B cell (primary cell): ENCODE data around the gene ANKRD29. TPM values are rescaled to one million over a fixed set of nuclear protein-coding genes. Genes with fewer than 3 reads are reported as not detected.

Experiments used
- ATAC-seq: fragments of 200-7000 bp; cut with Tn5 transposase; one replicate; pipeline ENCODE4 v1.10.0; 2021; ENCODE audit warnings: low read depth, mild to moderate bottlenecking, moderate number of reproducible peaks, moderate library complexity
- CTCF ChIA-PET: fragments of 350-600 bp; sonication (Branson Sonifier 250); formaldehyde crosslinking; loops from one replicate; lab custom pipeline; 2021; ENCODE audit warnings: antibody characterized with exemption, inconsistent platforms; lab: Charles Lee
- POLR2A ChIA-PET: fragments of 350-600 bp; sonication (Branson Sonifier 250); formaldehyde crosslinking; loops from one replicate; lab custom pipeline; 2021; ENCODE audit warnings: antibody characterized with exemption; lab: Charles Lee
- DNase-seq: peaks from one replicate; pipeline ENCODE4 v3.0.0; 2013
- H2AFZ ChIP-seq: 2 replicates; pipeline ENCODE4 v1.6.1; 2012; ENCODE audit warnings: mild to moderate bottlenecking, low read depth, low read length; ENCODE audit not compliant: insufficient read depth, poor library complexity, severe bottlenecking
- H3K27ac ChIP-seq, 2 donors: 1 replicate in 1 of 2; 2 replicates in 1 of 2; pipeline ENCODE4 v1.5.1; 2012 to 2013; ENCODE audit warnings: low read length in 2 of 2, mild to moderate bottlenecking in 2 of 2, moderate library complexity in 1 of 2
- H3K27me3 ChIP-seq, 4 experiments: fragments of 200-600 bp in 1 of 4; sonication (generic) in 1 of 4; replicated peaks in 1 of 4; 1 replicate in 2 of 4; 2 replicates in 2 of 4; pipeline versions ENCODE4 v1.6.1 to v1.7.0; 2013 to 2016; ENCODE audit warnings: low read length in 3 of 4, mild to moderate bottlenecking in 2 of 4, mixed read lengths in 1 of 4, moderate library complexity in 1 of 4; ENCODE audit not compliant: insufficient read depth in 4 of 4, control insufficient read depth in 3 of 4; ENCODE audit errors: control extremely low read depth in 1 of 4
- H3K36me3 ChIP-seq, 2 experiments: replicated peaks in 1 of 2; 1 replicate in 1 of 2; 2 replicates in 1 of 2; pipeline versions ENCODE4 v1.6.1 to v1.7.1; 2013; ENCODE audit warnings: low read length in 1 of 2; ENCODE audit not compliant: insufficient read depth in 2 of 2, control insufficient read depth in 1 of 2; ENCODE audit errors: control extremely low read depth in 1 of 2, extremely low read depth in 1 of 2
- H3K4me1 ChIP-seq, 2 donors: fragments of 200-600 bp in 1 of 2; sonication (generic) in 1 of 2; 1 replicate in 1 of 2; 2 replicates in 1 of 2; pipeline versions ENCODE4 v1.5.1 to v1.6.1; 2013 to 2017; ENCODE audit warnings: low read length in 2 of 2; ENCODE audit not compliant: control insufficient read depth in 2 of 2, insufficient read depth in 2 of 2
- H3K4me2 ChIP-seq: replicated peaks from 2 replicates; pipeline ENCODE3; 2012; ENCODE audit warnings: mild to moderate bottlenecking, low read depth, low read length; ENCODE audit not compliant: poor library complexity, severe bottlenecking
- H3K4me3 ChIP-seq, 5 experiments: fragments of 200-600 bp in 1 of 5; sonication (generic) in 1 of 5; 1 replicate in 3 of 5; 2 replicates in 2 of 5; pipeline versions ENCODE4 v1.5.1 to v1.7.0; 2011 to 2016; ENCODE audit warnings: low read length in 4 of 5, mild to moderate bottlenecking in 4 of 5, low read depth in 2 of 5, control low read depth in 1 of 5, moderate library complexity in 1 of 5; ENCODE audit not compliant: insufficient read depth in 1 of 5; ENCODE audit errors: control extremely low read depth in 1 of 5, extremely low read depth in 1 of 5
- H3K79me2 ChIP-seq: fragments of 200-600 bp; sonication (generic); one replicate; pipeline ENCODE4 v1.6.0; 2016; ENCODE audit warnings: low read length; ENCODE audit not compliant: control insufficient read depth, insufficient read depth
- H3K9ac ChIP-seq: fragments of 200-600 bp; sonication (generic); 2 replicates; pipeline ENCODE4 v1.6.1; 2017; ENCODE audit warnings: mild to moderate bottlenecking, low read length, moderate library complexity
- H3K9me3 ChIP-seq, 3 donors: one replicate each; pipeline versions ENCODE4 v1.6.1 to v1.7.1; 2013; ENCODE audit warnings: low read length in 2 of 3; ENCODE audit not compliant: control insufficient read depth in 2 of 3, insufficient read depth in 1 of 3; ENCODE audit errors: control extremely low read depth in 1 of 3
- H4K20me1 ChIP-seq: 2 replicates; pipeline ENCODE4 v1.6.0; 2012; ENCODE audit warnings: mild to moderate bottlenecking, low read length; ENCODE audit not compliant: insufficient read depth, control insufficient read depth, poor library complexity, severe bottlenecking
- H3K27ac Mint-ChIP-seq: one replicate; pipeline ENCODE4 v1.8.0; 2021; ENCODE audit warnings: mixed read lengths
- H3K27me3 Mint-ChIP-seq: one replicate; pipeline ENCODE4 v1.8.0; 2021; ENCODE audit warnings: mixed read lengths
- H3K4me1 Mint-ChIP-seq: one replicate; pipeline ENCODE4 v1.8.0; 2021; ENCODE audit warnings: mixed read lengths
- H3K4me3 Mint-ChIP-seq: one replicate; pipeline ENCODE4 v1.8.0; 2021; ENCODE audit warnings: mixed read lengths
- H3K9me3 Mint-ChIP-seq: one replicate; pipeline ENCODE4 v1.8.0; 2022; ENCODE audit warnings: mixed read lengths; ENCODE audit not compliant: insufficient read depth
- CTCF ChIP-seq: fragments of 200-600 bp; IDR thresholded peaks from one replicate; pipeline ENCODE4 v1.8.0; 2022; ENCODE audit warnings: antibody characterized with exemption, mild to moderate bottlenecking
- EZH2 ChIP-seq: IDR thresholded peaks from 2 replicates; pipeline ENCODE4 v1.6.1; 2012; ENCODE audit warnings: borderline replicate concordance, low read depth, mild to moderate bottlenecking, moderate library complexity, low read length; ENCODE audit not compliant: insufficient read depth, poor library complexity, severe bottlenecking
- WGBS: methylation state at CpG from one replicate; pipeline ENCODE4 v1.1.5; 2013; ENCODE audit warnings: missing lambda C conversion rate; ENCODE audit not compliant: insufficient coverage; 5-methylcytosine and 5-hydroxymethylcytosine counted together
- intact Hi-C: fragments of 100-400 bp; cut with micrococcal nuclease; formaldehyde crosslinking; loops from one replicate; pipeline ENCODE4 v1.10.0; 2022
- polyA plus RNA-seq: library from polyadenylated mRNA; depleted of rRNA; stranded (reverse); fragments of >200 nt; gene quantifications from 2 replicates; pipeline ENCODE4 v1.2.3, GENCODE V29; 2012
- total RNA-seq, 2 donors: library from RNA; stranded (reverse); fragments of 120-200 nt in 1 of 2; gene quantifications; 1 replicate in 1 of 2; 2 replicates in 1 of 2; pipeline versions ENCODE4 v1.2.3 to v1.2.4, GENCODE V29; 2013 to 2022

ANKRD29 gene
- total and polyA plus RNA-seq, 2 donors (not counting 1 experiment from before 2014, with no cell fraction given) = not detected

- no CpG with 5 or more reads among the region's 2 CpGs for WGBS
- no peaks in the 10 kb centered on the region for H3K36me3 ChIP-seq
- no peak overlapping the region for H3K27ac ChIP-seq
- H3K4me1 ChIP-seq = no peaks in the 10 kb centered on the region
- no peak for TF ChIP-seq CTCF
- no peak for TF ChIP-seq EZH2
- no peak for DNase-seq
- peaks cover 0 to 13% (median 3%) of the 10 kb centered on the region in 3 donors for H3K9me3 ChIP-seq
- H3K79me2 ChIP-seq = no peaks in the 10 kb centered on the region
- intact Hi-C loops = no loop called here
- Mint-ChIP-seq H3K4me1 (no peaks in the 10 kb centered on the region), H3K27ac (no peak overlapping the region), H3K9me3 (no peaks in the 10 kb centered on the region), H3K27me3 (peaks cover 27% of the 10 kb centered on the region), H3K4me3 (no peak overlapping the region)
- H3K4me2 ChIP-seq = no peak overlapping the region
- CTCF ChIA-PET = no interaction called here
- no peak overlapping the region for H3K9ac ChIP-seq
- no peaks in the 10 kb centered on the region for H4K20me1 ChIP-seq
- no peak for ATAC-seq
- POLR2A ChIA-PET = no interaction called here
- H3K4me3 ChIP-seq = no peak overlapping the region
- no peak overlapping the region for H2AFZ ChIP-seq
- peaks cover 0 to under 1% (median 0%) of the 10 kb centered on the region in 4 experiments for H3K27me3 ChIP-seq
Measured at GRCh38 chr18:23646282-23646681, 16.4 kb downstream of the ANKRD29 start.

- intact Hi-C loops = no loop called here
- Histone ChIP-seq H3K27me3 (peaks cover 0 to 2% (median 0%) of the 10 kb centered on the region in 4 experiments), H3K79me2 (no peaks in the 10 kb centered on the region), H3K36me3 (no peaks in the 10 kb centered on the region), H3K9ac (no peak overlapping the region), H3K27ac (no peak overlapping the region), H3K4me3 (no peak overlapping the region), H2AFZ (no peak overlapping the region), H3K4me1 (no peaks in the 10 kb centered on the region), H4K20me1 (no peaks in the 10 kb centered on the region), H3K4me2 (no peak overlapping the region), H3K9me3 (peaks cover 0 to 17% (median 3%) of the 10 kb centered on the region in 3 donors)
- no peaks in the 10 kb centered on the region for H3K9me3 Mint-ChIP-seq
- ChIA-PET POLR2A (no interaction called here), CTCF (no interaction called here)
- no peak for TF ChIP-seq CTCF
- TF ChIP-seq EZH2 = no peak
- DNase-seq = no peak
- no peaks in the 10 kb centered on the region for H3K4me1 Mint-ChIP-seq
- no peak overlapping the region for H3K4me3 Mint-ChIP-seq
- no peak overlapping the region for H3K27ac Mint-ChIP-seq
- no peak for ATAC-seq
- no CpG with 5 or more reads among the region's 4 CpGs for WGBS
- peaks cover 25% of the 10 kb centered on the region for H3K27me3 Mint-ChIP-seq
Measured at GRCh38 chr18:23645568-23646175, 17.0 kb downstream of the ANKRD29 start.
